ENCODE measurements around the gene AP2A2.

AP2A2 gene

GRCh38 chr11:945986-946385 lies 20.3 kb downstream of the AP2A2 start:
- TF ChIP-seq EP300 (IDR thresholded peaks at IDR 0.05; ENCODE audit: borderline replicate concordance) (no peak), RAD21 (IDR thresholded peaks at IDR 0.05; ENCODE audit: low read depth) (no peak), NFIC (IDR thresholded peaks at IDR 0.05) (no peak), EGR1 (IDR thresholded peaks at IDR 0.05) (no peak), ZBTB7A (IDR thresholded peaks at IDR 0.05; ENCODE audit: low read depth) (no peak), TAF1 (IDR thresholded peaks at IDR 0.05; ENCODE audit: low read depth) (no peak), FOXM1 (IDR thresholded peaks at IDR 0.05; ENCODE audit: borderline replicate concordance, low read depth) (no peak), TCF12 (IDR thresholded peaks at IDR 0.05; ENCODE audit: low read depth) (no peak), CREB1 (IDR thresholded peaks at IDR 0.05; ENCODE audit: low read depth) (no peak), CEBPB (IDR thresholded peaks at IDR 0.05) (no peak), MAX (IDR thresholded peaks at IDR 0.05) (no peak), TEAD4 (IDR thresholded peaks at IDR 0.05) (no peak), YY1 (IDR thresholded peaks at IDR 0.05; ENCODE audit: low read depth) (no peak), REST (IDR thresholded peaks at IDR 0.05; ENCODE audit: low read depth) (no peak)

DNA sequence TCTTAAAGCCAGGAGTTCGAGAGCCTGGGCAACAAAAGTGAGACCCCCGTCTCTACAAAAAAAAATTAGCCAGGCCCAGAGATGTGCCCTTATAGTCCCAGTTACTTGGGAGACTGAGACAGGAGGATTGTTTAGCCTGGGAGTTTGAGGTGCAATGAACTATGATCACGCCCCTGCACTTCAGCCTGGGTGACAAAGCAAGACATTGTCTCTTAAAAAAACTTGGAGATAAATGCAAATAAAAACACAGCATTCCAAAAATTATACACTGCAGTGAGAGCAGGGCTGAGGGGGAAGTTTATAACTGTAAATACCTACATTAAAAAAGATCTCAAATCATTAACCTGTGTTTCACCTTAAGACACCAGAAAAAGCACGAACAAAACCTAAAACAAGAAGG lies 22.1 kb downstream of the AP2A2 start:
- TF ChIP-seq NFIC (IDR thresholded peaks at IDR 0.05) (no peak), CREB1 (IDR thresholded peaks at IDR 0.05; ENCODE audit: low read depth) (no peak), EP300 (IDR thresholded peaks at IDR 0.05; ENCODE audit: borderline replicate concordance) (no peak), REST (IDR thresholded peaks at IDR 0.05; ENCODE audit: low read depth) (no peak), RAD21 (IDR thresholded peaks at IDR 0.05; ENCODE audit: low read depth) (no peak), EGR1 (IDR thresholded peaks at IDR 0.05) (no peak), TEAD4 (IDR thresholded peaks at IDR 0.05) (no peak), USF1 (IDR thresholded peaks at IDR 0.05) (no peak)

- TF ChIP-seq RAD21 (IDR thresholded peaks at IDR 0.05; ENCODE audit: low read depth), result no peak
- TF ChIP-seq ZBTB7A (IDR thresholded peaks at IDR 0.05; ENCODE audit: low read depth), result no peak
- TF ChIP-seq EP300 (IDR thresholded peaks at IDR 0.05; ENCODE audit: borderline replicate concordance), result no peak
- TF ChIP-seq TEAD4 (IDR thresholded peaks at IDR 0.05), result no peak
- no peak for TF ChIP-seq FOXM1 (IDR thresholded peaks at IDR 0.05; ENCODE audit: borderline replicate concordance, low read depth)
These were observed 25.8 kb downstream of the AP2A2 start for GRCh38 chr11:951507-951906.

DNA sequence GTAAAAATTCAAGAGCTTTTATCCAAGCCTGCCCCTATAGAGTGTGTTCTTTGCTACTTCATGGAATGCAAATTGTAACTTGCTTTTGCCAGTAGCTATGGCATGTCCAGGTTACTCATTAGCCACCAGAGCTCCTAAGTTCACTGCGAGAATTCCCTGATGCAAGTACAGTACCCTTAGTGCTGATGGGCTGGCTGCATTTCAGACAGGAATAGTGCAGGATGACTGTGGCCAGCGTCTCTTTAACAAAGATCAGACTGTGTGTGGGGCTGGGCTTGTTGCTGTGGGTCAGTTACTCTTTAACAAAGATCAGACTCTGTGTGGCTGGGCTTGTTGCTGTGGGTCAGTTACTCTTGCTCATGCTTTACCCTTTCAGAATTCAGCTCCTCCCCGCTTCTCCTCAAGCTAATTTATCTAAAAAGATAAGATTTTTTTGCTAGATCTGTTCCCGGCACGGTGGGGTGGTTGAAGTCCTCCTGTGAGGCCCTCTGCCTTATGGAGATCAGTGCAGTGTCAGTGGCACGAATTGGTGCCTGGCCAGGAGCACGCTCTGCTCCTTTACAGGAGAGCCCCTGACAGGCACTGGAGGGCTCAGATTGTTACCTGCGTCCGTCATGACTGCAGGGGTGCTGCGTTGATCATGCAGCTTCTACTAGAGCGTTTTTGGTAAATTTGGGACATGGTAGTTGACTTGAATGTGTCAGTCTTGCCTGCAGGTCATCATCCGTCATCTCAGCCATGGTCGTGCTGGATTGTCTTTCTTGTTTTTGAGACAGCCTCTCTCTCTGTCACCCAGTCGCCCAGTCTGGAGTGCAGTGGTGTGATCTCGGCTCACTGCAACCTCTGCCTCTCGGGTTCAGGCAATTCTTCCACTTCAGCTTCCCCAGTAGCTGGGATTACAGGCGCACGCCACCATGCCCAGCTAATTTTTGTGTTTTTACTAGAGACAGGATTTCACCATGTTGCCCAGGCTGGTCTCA lies 27.0 kb downstream of the AP2A2 start:
- TF ChIP-seq TEAD4 (IDR thresholded peaks at IDR 0.05), result no peak
- no peak for TF ChIP-seq TAF1 (IDR thresholded peaks at IDR 0.05; ENCODE audit: low read depth)
- no peak for TF ChIP-seq ZBTB7A (IDR thresholded peaks at IDR 0.05; ENCODE audit: low read depth)
- TF ChIP-seq EGR1 (IDR thresholded peaks at IDR 0.05), result no peak
- TF ChIP-seq YY1 (IDR thresholded peaks at IDR 0.05; ENCODE audit: low read depth), result no peak
- TF ChIP-seq EP300 (IDR thresholded peaks at IDR 0.05; ENCODE audit: borderline replicate concordance), result no peak
- TF ChIP-seq CREB1 (IDR thresholded peaks at IDR 0.05; ENCODE audit: low read depth), result no peak
- no peak for TF ChIP-seq USF1 (IDR thresholded peaks at IDR 0.05)

DNA sequence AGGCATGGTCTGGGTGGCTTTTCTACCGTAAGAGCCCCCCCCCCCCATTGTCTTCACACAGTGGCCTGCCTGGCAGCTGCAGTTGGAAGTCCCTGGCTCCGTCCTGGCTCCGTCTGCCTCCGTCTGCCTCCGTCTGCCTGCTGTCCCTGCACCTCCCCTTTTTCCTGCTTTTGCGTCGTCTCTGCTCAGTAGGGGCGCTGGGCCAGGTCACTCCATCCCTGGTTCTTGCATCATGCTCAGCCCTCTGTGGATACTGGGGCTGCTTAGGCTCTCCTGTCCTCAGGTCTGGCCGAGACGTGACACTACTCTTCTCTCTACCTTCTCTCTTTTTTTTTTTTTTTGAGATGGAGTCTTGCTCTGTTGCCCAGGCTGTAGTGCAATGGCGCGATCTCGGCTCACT lies 27.8 kb downstream of the AP2A2 start:
- TF ChIP-seq MAX (IDR thresholded peaks at IDR 0.05) (no peak), USF1 (IDR thresholded peaks at IDR 0.05) (no peak), NFIC (IDR thresholded peaks at IDR 0.05) (no peak), TCF12 (IDR thresholded peaks at IDR 0.05; ENCODE audit: low read depth) (no peak), RAD21 (IDR thresholded peaks at IDR 0.05; ENCODE audit: low read depth) (no peak), TEAD4 (IDR thresholded peaks at IDR 0.05) (no peak), YY1 (IDR thresholded peaks at IDR 0.05; ENCODE audit: low read depth) (no peak), CREB1 (IDR thresholded peaks at IDR 0.05; ENCODE audit: low read depth) (no peak), TAF1 (IDR thresholded peaks at IDR 0.05; ENCODE audit: low read depth) (no peak), EP300 (IDR thresholded peaks at IDR 0.05; ENCODE audit: borderline replicate concordance) (no peak), ZBTB7A (IDR thresholded peaks at IDR 0.05; ENCODE audit: low read depth) (no peak), FOXM1 (IDR thresholded peaks at IDR 0.05; ENCODE audit: borderline replicate concordance, low read depth) (no peak), REST (IDR thresholded peaks at IDR 0.05; ENCODE audit: low read depth) (no peak), EGR1 (IDR thresholded peaks at IDR 0.05) (no peak)
